Measurements from ENCODE around the gene RPS28.

GRCh38 chr19:8308891-8309291, 12.4 kb upstream of the RPS28 start:
- TF ChIP-seq POLR2AphosphoS5 (IDR thresholded peaks at IDR 0.05), result no peak
- no peak for TF ChIP-seq CTCF (IDR thresholded peaks at IDR 0.05)

Data from gastroesophageal sphincter (tissue), 3 donors.